Activated naive CD8-positive, alpha-beta T cell treated with anti-CD3 and anti-CD28 coated beads, Interleukin-2, amount 10 ng/mL, durations not matched to agents 7 days and 5 days (primary cell): ENCODE results near the gene DHX40. TPM values are rescaled to one million over a fixed set of nuclear protein-coding genes. Genes with fewer than 3 reads are reported as not detected.
A peak's percentile ranks its signal among the peaks of the same experiment; 100 is the strongest.
"Not testable (repeated sequence)": the region's sequence is repeated elsewhere in the genome, so short reads cannot be mapped to it uniquely, and the experiment has no call there.

Source experiments
- ATAC-seq: fragments of 150-1000 bp; cut with Tn5 transposase; one replicate; pipeline ENCODE4 v1.10.0; 2021; ENCODE audit warnings: low read depth, moderate library complexity
- POLR2A ChIA-PET: fragments of 350-600 bp; sonication (Branson Sonifier 250); formaldehyde crosslinking; loops from one replicate; lab custom pipeline; 2021; ENCODE audit warnings: antibody characterized with exemption; lab: Charles Lee
- DNase-seq: peaks from one replicate; pipeline ENCODE4 v3.0.0; 2021
- H3K27ac Mint-ChIP-seq: one replicate; pipeline ENCODE4 v1.8.0; 2022; ENCODE audit warnings: mild to moderate bottlenecking, mixed read lengths
- H3K27me3 Mint-ChIP-seq: one replicate; pipeline ENCODE4 v1.8.0; 2022; ENCODE audit warnings: mild to moderate bottlenecking, moderate library complexity, mixed read lengths
- H3K36me3 Mint-ChIP-seq: one replicate; pipeline ENCODE4 v1.8.0; 2021; ENCODE audit warnings: mild to moderate bottlenecking, mixed read lengths
- H3K4me1 Mint-ChIP-seq: one replicate; pipeline ENCODE4 v1.8.0; 2021; ENCODE audit warnings: mixed read lengths
- H3K4me3 Mint-ChIP-seq: one replicate; pipeline ENCODE4 v1.8.0; 2022; ENCODE audit warnings: mild to moderate bottlenecking, moderate library complexity, mixed read lengths
- H3K9me3 Mint-ChIP-seq: one replicate; pipeline ENCODE4 v1.8.0; 2021; ENCODE audit warnings: mixed read lengths
- total RNA-seq, 2 experiments: library from RNA; stranded (reverse); gene quantifications; one replicate each; pipeline ENCODE4 v1.2.3, GENCODE V29; 2021

Gene DHX40, protein sequence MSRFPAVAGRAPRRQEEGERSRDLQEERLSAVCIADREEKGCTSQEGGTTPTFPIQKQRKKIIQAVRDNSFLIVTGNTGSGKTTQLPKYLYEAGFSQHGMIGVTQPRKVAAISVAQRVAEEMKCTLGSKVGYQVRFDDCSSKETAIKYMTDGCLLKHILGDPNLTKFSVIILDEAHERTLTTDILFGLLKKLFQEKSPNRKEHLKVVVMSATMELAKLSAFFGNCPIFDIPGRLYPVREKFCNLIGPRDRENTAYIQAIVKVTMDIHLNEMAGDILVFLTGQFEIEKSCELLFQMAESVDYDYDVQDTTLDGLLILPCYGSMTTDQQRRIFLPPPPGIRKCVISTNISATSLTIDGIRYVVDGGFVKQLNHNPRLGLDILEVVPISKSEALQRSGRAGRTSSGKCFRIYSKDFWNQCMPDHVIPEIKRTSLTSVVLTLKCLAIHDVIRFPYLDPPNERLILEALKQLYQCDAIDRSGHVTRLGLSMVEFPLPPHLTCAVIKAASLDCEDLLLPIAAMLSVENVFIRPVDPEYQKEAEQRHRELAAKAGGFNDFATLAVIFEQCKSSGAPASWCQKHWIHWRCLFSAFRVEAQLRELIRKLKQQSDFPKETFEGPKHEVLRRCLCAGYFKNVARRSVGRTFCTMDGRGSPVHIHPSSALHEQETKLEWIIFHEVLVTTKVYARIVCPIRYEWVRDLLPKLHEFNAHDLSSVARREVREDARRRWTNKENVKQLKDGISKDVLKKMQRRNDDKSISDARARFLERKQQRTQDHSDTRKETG
- 10 to 100 TPM; 22.8 to 23.7 TPM for total RNA-seq

DNA sequence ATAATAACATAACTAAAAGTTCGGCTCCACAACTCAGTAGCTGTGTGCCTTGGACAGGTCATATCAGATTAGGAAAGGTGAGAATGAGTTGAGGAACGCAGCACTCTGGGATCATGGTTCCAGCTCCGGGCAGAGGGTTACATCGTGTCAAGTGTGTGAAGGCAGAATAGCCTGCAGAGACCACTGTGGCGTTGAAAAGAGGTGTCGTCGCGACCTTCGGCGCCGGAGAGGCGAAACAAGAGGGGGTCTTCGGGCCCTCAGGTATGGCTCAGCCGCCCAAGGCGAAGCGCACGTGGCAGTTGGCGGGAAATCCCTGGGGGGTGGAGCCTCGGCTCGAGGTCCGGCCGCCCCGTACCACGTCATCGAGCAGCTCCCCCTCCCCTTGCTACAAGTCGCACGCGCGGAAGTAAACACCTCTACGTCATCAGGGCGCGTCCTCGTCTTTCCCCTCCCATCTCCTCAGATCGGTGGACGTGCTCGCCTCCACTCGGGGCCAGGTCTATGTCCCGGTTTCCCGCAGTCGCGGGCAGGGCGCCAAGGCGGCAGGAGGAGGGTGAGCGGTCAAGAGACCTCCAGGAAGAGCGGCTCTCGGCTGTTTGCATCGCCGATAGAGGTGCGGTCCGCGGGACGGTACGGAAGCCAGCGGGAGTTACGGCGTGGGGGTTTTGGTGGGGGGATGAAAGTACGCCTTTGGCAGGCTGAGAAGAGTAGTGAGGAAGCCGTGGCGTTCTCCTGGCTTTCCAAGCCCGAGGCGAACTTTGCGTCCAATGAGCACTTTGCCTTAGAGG lies at the start of gene DHX40:
DHX40 (plus strand) TSS at position 440 of the 788 bp plus-strand sequence; CDS start at position 502, 62 bp downstream.
- POLR2A ChIA-PET: interaction anchor here (0.6 to 2.3 kb wide), 9 partner anchors 54 to 955 kb away, joined by 3 to 16 read pairs (median 4); partner anchors contain the start of genes CLTC, PTRH2, SMG8 and USP32
- ATAC-seq: peak; percentile 90
- Mint-ChIP-seq H3K36me3 (peaks cover 4% of the 10 kb centered on the region), H3K27ac (peak within 1 kb of the TSS; percentile 95), H3K4me1 (peaks cover 18% of the 10 kb centered on the region), H3K27me3 (peaks cover 2% of the 10 kb centered on the region), H3K9me3 (peaks cover 3% of the 10 kb centered on the region), H3K4me3 (peak within 1 kb of the TSS; percentile 96)
- DNase-seq: peak; percentile 89

DNA sequence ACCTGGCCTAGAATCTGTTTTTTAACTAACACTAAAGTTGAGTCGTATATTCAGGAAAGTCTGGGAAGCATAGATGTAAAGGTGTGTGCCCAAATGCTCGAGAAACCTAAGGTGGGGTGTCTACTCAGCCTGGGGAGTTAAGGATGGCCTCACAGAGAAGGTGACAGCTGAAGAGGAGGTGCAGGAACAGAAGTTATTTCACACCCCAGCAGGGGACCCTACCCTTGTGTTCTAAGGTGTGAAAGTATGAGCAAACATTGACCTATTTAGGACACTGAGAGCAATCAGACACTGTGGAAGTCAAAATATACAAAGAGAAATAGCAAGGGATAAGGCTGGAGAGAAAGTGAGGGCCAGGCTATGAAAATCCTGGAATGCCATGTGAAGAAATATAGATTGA lies 49.0 kb upstream of the DHX40 start:
- H3K36me3 Mint-ChIP-seq: no peaks in the 10 kb centered on the region
- DNase-seq (no peak), ATAC-seq (no peak)
- H3K9me3 Mint-ChIP-seq: no peaks in the 10 kb centered on the region
- H3K4me1 Mint-ChIP-seq: peaks cover 3% of the 10 kb centered on the region
- POLR2A ChIA-PET: no interaction called here
- H3K4me3 Mint-ChIP-seq: no peak overlapping the region
- no peak overlapping the region for H3K27ac Mint-ChIP-seq
- peaks cover 22% of the 10 kb centered on the region for H3K27me3 Mint-ChIP-seq

DNA sequence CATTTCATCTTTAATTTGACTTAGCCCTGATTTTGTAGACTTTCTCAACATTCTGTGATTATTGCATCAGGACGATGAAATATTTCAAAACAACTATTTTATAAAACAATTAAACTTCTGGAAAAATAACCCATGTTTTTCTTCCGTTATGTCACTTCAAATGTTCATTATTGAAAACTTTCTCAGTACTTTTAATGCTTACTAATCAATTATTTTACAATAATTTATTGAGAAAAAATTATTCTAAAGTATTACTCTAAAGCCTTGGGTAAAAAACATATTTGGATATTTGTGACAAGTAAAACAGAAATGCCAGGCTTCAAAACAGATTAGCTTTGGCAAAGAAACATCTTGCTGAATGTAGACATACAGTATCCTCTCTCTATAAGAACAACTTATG lies 46.3 kb upstream of the DHX40 start:
- Mint-ChIP-seq H3K27me3 (peaks cover 23% of the 10 kb centered on the region), H3K9me3 (no peaks in the 10 kb centered on the region), H3K27ac (no peak overlapping the region), H3K36me3 (no peaks in the 10 kb centered on the region), H3K4me3 (no peak overlapping the region), H3K4me1 (peaks cover 4% of the 10 kb centered on the region)
- no peak for DNase-seq
- no peak for ATAC-seq
- POLR2A ChIA-PET: no interaction called here

DNA sequence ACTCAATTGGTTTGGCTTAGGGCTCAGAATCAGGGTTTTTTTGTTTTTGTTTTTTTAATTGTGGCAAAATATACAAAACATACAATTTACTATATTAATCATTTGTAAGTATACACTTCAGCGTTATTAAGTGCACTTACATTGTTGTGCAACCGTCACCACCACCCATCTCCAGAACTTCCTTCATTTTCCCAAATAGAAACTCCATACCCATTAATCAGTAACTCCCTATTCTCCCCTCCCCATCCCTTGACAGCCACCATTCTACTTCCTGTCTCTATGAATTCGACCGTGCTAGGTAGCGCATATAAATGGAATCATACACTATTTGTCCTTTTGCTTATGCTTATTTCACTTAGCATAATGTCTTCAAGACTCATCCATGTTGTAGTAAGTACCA lies 45.2 kb upstream of the DHX40 start:
- no peak overlapping the region for H3K4me3 Mint-ChIP-seq
- H3K4me1 Mint-ChIP-seq: peaks cover 4% of the 10 kb centered on the region
- H3K9me3 Mint-ChIP-seq: no peaks in the 10 kb centered on the region
- DNase-seq (no peak), ATAC-seq (no peak)
- H3K36me3 Mint-ChIP-seq: no peaks in the 10 kb centered on the region
- POLR2A ChIA-PET: no interaction called here
- peaks cover 24% of the 10 kb centered on the region for H3K27me3 Mint-ChIP-seq
- no peak overlapping the region for H3K27ac Mint-ChIP-seq

DNA sequence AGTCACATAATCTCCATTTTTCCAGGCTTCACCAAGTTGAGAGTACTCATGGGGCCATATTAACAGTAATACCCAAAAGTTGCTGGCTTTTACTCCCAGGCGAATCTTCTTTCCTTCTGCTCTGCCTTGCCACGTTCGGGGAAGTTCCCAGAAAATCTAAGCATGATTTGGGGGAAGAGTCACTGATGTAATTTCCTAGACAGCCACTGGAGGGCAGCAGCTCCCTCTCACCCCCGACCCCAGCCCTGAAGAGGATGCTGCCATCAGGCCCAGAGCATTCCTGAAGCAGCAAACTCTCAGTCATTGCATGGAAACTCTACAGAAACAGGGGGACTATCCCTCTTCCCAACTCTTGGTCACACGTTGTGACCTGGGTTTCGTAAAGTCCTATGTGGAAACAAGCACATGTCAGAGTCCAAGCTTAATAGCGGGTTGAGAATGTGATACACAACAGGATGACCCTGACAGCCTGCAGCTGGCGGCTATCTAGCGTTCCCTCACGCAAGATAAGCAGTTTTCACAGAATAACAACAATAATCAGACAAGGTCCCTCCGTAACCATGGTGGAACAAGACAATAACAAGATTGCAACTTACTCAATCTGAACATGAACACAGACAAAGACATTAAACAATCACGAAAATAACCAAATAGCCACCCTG lies 43.8 kb upstream of the DHX40 start:
- peaks cover 5% of the 10 kb centered on the region for H3K4me1 Mint-ChIP-seq
- ATAC-seq (peak; percentile 70), DNase-seq (peak; percentile 62)
- H3K27ac Mint-ChIP-seq: no peak overlapping the region
- H3K27me3 Mint-ChIP-seq: peaks cover 31% of the 10 kb centered on the region
- H3K4me3 Mint-ChIP-seq: peak overlapping the region; percentile 3
- no peaks in the 10 kb centered on the region for H3K9me3 Mint-ChIP-seq
- POLR2A ChIA-PET: no interaction called here
- H3K36me3 Mint-ChIP-seq: no peaks in the 10 kb centered on the region

DNA sequence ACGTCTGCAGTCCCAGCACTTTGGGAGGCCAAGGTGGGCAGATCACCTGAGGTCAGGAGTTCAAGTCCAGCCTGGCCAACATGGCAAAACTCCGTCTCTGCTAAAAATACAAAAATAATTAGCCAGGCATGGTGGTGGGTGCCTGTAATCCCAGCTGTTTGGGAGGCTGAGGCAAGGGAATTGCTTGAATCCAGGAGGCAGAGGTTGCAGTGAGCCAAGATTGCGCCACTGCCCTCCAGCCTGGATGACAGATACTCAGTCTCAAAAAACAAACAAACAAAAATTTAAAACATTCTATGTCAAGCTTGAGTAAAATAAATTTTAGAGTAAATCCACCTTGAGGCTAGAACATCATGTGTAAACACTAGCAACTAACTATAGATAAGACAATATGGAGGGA lies 40.5 kb upstream of the DHX40 start:
- H3K36me3 Mint-ChIP-seq, POLR2A ChIA-PET, ATAC-seq, H3K9me3 Mint-ChIP-seq, H3K27ac Mint-ChIP-seq, H3K4me1 Mint-ChIP-seq, DNase-seq, H3K4me3 Mint-ChIP-seq: not testable (repeated sequence)
- H3K27me3 Mint-ChIP-seq: peaks cover 29% of the 10 kb centered on the region

DNA sequence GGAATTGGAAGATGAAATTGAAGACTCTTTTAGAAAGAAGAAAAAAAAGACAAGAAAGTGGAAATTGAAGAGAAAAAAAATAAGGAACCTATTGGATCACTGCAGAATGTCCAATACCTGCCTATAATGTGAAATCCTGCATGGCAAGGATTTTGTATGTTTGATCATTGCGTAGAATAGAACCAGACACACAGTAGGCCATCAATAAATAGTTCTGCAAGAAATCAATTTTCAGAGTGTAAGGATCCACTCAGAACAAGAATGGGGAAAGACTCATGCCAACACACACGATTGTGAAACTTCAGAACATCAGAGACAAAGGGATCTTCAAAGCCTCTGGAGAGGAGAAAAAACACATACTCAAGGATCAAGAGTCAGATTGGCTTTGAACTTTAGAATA lies 39.7 kb upstream of the DHX40 start:
- no peak overlapping the region for H3K27ac Mint-ChIP-seq

DNA sequence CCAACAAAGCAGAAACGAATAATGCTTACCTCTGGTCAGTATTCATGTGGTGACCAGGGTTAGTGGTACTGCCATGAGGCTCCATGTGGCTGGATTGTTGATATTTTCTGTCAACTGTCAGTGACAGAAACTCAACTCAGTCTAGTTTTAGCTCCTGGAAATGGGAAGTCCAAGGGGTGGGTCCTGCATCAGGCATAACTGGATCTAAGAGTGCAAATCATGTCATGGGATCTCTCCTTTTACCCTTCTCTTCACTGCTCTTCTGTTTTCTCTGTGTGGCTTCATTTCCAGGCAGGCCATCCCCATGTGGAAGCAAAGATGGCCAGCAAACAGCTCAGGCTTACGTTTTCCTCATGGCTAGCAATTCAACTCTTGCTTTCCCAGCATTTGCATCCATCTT lies 39.0 kb upstream of the DHX40 start:
- ATAC-seq (no peak), DNase-seq (no peak)
- Mint-ChIP-seq H3K4me3 (no peak overlapping the region), H3K27ac (no peak overlapping the region), H3K36me3 (no peaks in the 10 kb centered on the region), H3K4me1 (peaks cover 4% of the 10 kb centered on the region), H3K27me3 (peaks cover 16% of the 10 kb centered on the region), H3K9me3 (no peaks in the 10 kb centered on the region)
- POLR2A ChIA-PET: no interaction called here

More for the DNA sequence above, 39.7 kb upstream of the DHX40 start:
- H3K36me3 Mint-ChIP-seq: no peaks in the 10 kb centered on the region
- peaks cover 7% of the 10 kb centered on the region for H3K4me1 Mint-ChIP-seq
- ATAC-seq: no peak
- H3K9me3 Mint-ChIP-seq: no peaks in the 10 kb centered on the region
- POLR2A ChIA-PET: no interaction called here
- no peak overlapping the region for H3K4me3 Mint-ChIP-seq
- DNase-seq: no peak
- H3K27me3 Mint-ChIP-seq: peaks cover 23% of the 10 kb centered on the region

DNA sequence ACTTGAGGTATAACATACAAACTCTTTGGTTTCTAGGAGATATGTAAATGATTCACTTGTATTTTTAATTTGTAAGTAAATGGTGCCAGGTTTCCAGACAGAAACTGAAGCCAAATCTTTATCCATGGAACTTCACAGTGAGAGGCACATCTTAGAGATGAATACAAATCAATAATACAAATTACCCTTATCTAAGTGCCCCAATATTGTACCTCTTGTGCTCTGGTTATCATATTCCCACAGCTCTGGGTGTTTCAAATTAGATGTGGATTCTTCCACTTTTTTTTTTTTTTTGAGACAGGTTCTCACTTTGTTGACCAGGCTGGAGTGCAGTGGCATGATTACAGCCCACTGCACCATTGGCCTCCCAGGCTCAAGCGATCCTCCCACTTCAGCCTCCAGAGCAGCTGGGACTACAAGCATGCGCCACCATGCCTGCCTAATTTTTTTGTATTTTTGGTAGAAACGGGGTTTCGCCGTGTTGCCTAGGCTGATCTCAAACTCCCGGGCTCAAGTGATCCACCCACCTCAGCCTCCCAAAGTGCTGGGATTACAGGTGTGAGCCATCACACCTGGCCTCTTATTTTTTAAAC lies 38.0 kb upstream of the DHX40 start:
- no peaks in the 10 kb centered on the region for H3K9me3 Mint-ChIP-seq
- DNase-seq: no peak
- POLR2A ChIA-PET: no interaction called here
- peaks cover 13% of the 10 kb centered on the region for H3K27me3 Mint-ChIP-seq
- no peaks in the 10 kb centered on the region for H3K36me3 Mint-ChIP-seq
- H3K4me3 Mint-ChIP-seq: no peak overlapping the region
- peaks cover 2% of the 10 kb centered on the region for H3K4me1 Mint-ChIP-seq
- no peak for ATAC-seq
- H3K27ac Mint-ChIP-seq: no peak overlapping the region

DNA sequence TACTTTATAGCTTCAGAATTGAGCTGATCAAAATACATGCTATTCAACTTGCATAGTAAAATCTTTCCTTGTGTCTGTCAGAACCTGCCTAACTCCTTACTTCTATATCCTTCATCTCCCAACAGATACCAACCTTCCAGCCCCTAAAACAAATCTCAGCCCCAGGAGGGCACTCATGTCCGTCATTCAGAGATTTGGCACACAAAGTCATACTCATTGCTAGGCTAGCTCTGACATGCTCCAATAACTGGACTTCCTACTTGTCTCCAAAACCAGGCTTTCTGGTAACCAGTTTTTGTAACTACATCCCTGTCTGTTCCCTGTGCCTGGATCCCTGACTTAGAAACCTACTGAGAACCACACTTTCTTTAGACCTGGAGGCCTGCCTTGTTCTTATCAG lies 37.5 kb upstream of the DHX40 start:
- POLR2A ChIA-PET: no interaction called here
- peaks cover 16% of the 10 kb centered on the region for H3K27me3 Mint-ChIP-seq
- H3K4me3 Mint-ChIP-seq: no peak overlapping the region
- H3K4me1 Mint-ChIP-seq: peaks cover 2% of the 10 kb centered on the region
- ATAC-seq (no peak), DNase-seq (no peak)
- no peaks in the 10 kb centered on the region for H3K36me3 Mint-ChIP-seq
- H3K9me3 Mint-ChIP-seq: no peaks in the 10 kb centered on the region
- no peak overlapping the region for H3K27ac Mint-ChIP-seq

DNA sequence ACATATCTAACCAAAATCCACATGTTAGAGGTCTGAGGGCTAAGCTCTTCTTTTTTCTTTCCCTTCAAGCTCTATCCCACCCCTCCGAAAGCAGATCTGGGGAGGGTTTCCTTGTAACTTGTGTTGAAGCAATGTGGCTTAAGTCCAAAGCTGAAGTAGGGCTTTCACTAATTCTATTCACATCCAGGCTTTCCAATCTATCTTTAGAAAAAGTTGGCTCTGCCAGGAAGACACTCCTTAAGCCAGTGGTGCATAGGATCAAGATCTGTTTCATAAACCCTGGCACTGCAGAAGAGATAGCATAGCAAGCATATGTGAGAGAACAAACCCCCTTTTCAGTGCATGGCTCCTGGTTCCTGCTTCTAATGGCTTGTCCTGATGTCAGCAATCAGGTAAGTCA lies 34.9 kb upstream of the DHX40 start:
- DNase-seq (no peak), ATAC-seq (no peak)
- no peaks in the 10 kb centered on the region for H3K9me3 Mint-ChIP-seq
- H3K36me3 Mint-ChIP-seq: no peaks in the 10 kb centered on the region
- no peak overlapping the region for H3K27ac Mint-ChIP-seq
- peaks cover 17% of the 10 kb centered on the region for H3K27me3 Mint-ChIP-seq
- POLR2A ChIA-PET: no interaction called here
- H3K4me3 Mint-ChIP-seq: no peak overlapping the region
- peaks cover 5% of the 10 kb centered on the region for H3K4me1 Mint-ChIP-seq

DNA sequence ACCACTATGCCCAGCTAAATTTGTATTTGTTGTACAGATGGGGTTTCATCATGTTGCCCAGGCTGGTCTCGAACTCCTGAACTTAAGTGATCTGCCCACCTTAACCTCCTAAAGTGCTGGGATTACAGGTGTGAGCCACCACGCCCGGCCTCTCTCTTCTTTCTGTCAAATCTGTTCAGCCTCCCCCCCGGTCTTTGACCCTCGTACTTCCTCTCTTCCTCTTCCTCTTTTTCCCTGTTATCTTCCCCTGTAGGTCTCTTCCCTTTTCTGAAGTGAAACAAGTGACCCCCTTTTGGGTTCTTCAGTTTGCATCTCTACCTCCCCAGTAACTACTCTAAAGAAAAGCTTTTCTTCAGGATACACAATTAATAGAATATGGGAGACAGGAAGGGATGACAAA lies 31.7 kb upstream of the DHX40 start:
- Mint-ChIP-seq H3K4me1 (peaks cover 2% of the 10 kb centered on the region), H3K36me3 (no peaks in the 10 kb centered on the region), H3K27ac (no peak overlapping the region), H3K4me3 (no peak overlapping the region), H3K9me3 (no peaks in the 10 kb centered on the region), H3K27me3 (peaks cover 17% of the 10 kb centered on the region)
- DNase-seq: no peak
- ATAC-seq: no peak
- POLR2A ChIA-PET: no interaction called here
